HL-60 (cell line): ENCODE results near the gene EIF2B2.

ENCODE experiments used
- DNase-seq, 2 experiments: peaks; one replicate each; pipeline ENCODE4 v3.0.0-alpha.2; 2010 to 2020; ENCODE audit warnings: low read depth in 1 of 2, low spot score in 1 of 2
- H3K27ac ChIP-seq: fragments of 250-450 bp; sonication (Bioruptor Pico); replicated peaks from 2 replicates; pipeline ENCODE4 v1.5.1; 2020; ENCODE audit warnings: mild to moderate bottlenecking, moderate library complexity
- H3K27me3 ChIP-seq: fragments of 250-450 bp; sonication (Bioruptor Pico); 2 replicates; pipeline ENCODE4 v1.5.1; 2021; ENCODE audit warnings: mild to moderate bottlenecking, moderate library complexity; ENCODE audit not compliant: insufficient read depth, poor library complexity, severe bottlenecking
- H3K4me3 ChIP-seq: replicated peaks from 2 replicates; pipeline ENCODE4 v1.5.1; 2011; ENCODE audit warnings: mild to moderate bottlenecking, control low read depth, low read length; ENCODE audit not compliant: insufficient read depth
- GABPA ChIP-seq: IDR thresholded peaks from 2 replicates; pipeline ENCODE4 v1.6.1; 2012; ENCODE audit warnings: low read depth
- POLR2AphosphoS5 ChIP-seq: IDR thresholded peaks from 2 replicates; pipeline ENCODE4 v1.6.1; 2012; ENCODE audit warnings: low read depth
- SPI1 ChIP-seq: IDR thresholded peaks from 2 replicates; pipeline ENCODE4 v1.6.1; 2012; ENCODE audit warnings: low read depth, mild to moderate bottlenecking, borderline replicate concordance
- TF ChIP-seq, protein P1 (sequence below): IDR thresholded peaks from 2 replicates; pipeline ENCODE4 v1.6.1; 2012; ENCODE audit warnings: low read depth; ENCODE audit not compliant: insufficient replicate concordance
- TF ChIP-seq, protein P2 (sequence below): IDR thresholded peaks from one replicate; pipeline ENCODE4 v1.5.1; 2011; ENCODE audit warnings: low read length, control low read depth, inconsistent platforms; ENCODE audit not compliant: insufficient read depth

EIF2B2 gene

DNA sequence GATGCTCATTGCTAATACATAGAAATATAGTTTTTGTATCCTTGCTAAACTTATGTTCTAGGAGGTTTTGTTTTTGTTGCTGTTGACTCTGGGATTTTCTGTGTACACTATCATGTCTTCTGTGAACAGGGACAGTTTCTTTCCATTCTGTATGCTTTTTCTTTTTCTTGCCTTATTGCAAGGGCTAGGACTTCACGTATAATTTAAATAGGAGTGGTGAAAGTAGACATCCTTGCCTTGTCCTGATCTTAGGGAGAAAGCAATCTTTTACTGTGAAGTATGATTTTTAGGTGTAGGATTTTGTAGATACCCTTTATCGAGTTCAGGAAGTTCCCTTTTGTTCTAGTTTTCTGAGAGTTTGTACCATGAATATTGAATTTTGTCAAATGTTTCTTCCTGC, 1.5 kb upstream of the EIF2B2 start:
- TF ChIP-seq POLR2AphosphoS5, result no peak
- no peak for TF ChIP-seq GABPA
- TF ChIP-seq, protein P1, sequence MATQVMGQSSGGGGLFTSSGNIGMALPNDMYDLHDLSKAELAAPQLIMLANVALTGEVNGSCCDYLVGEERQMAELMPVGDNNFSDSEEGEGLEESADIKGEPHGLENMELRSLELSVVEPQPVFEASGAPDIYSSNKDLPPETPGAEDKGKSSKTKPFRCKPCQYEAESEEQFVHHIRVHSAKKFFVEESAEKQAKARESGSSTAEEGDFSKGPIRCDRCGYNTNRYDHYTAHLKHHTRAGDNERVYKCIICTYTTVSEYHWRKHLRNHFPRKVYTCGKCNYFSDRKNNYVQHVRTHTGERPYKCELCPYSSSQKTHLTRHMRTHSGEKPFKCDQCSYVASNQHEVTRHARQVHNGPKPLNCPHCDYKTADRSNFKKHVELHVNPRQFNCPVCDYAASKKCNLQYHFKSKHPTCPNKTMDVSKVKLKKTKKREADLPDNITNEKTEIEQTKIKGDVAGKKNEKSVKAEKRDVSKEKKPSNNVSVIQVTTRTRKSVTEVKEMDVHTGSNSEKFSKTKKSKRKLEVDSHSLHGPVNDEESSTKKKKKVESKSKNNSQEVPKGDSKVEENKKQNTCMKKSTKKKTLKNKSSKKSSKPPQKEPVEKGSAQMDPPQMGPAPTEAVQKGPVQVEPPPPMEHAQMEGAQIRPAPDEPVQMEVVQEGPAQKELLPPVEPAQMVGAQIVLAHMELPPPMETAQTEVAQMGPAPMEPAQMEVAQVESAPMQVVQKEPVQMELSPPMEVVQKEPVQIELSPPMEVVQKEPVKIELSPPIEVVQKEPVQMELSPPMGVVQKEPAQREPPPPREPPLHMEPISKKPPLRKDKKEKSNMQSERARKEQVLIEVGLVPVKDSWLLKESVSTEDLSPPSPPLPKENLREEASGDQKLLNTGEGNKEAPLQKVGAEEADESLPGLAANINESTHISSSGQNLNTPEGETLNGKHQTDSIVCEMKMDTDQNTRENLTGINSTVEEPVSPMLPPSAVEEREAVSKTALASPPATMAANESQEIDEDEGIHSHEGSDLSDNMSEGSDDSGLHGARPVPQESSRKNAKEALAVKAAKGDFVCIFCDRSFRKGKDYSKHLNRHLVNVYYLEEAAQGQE, result no peak
- TF ChIP-seq, protein P2, sequence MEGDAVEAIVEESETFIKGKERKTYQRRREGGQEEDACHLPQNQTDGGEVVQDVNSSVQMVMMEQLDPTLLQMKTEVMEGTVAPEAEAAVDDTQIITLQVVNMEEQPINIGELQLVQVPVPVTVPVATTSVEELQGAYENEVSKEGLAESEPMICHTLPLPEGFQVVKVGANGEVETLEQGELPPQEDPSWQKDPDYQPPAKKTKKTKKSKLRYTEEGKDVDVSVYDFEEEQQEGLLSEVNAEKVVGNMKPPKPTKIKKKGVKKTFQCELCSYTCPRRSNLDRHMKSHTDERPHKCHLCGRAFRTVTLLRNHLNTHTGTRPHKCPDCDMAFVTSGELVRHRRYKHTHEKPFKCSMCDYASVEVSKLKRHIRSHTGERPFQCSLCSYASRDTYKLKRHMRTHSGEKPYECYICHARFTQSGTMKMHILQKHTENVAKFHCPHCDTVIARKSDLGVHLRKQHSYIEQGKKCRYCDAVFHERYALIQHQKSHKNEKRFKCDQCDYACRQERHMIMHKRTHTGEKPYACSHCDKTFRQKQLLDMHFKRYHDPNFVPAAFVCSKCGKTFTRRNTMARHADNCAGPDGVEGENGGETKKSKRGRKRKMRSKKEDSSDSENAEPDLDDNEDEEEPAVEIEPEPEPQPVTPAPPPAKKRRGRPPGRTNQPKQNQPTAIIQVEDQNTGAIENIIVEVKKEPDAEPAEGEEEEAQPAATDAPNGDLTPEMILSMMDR, result no peak
- TF ChIP-seq SPI1, result no peak
- no peak for DNase-seq
- H3K27me3 ChIP-seq, result no peaks in the 10 kb centered on the region
- H3K27ac ChIP-seq, result no peak overlapping the region
- no peak overlapping the region for H3K4me3 ChIP-seq

DNA sequence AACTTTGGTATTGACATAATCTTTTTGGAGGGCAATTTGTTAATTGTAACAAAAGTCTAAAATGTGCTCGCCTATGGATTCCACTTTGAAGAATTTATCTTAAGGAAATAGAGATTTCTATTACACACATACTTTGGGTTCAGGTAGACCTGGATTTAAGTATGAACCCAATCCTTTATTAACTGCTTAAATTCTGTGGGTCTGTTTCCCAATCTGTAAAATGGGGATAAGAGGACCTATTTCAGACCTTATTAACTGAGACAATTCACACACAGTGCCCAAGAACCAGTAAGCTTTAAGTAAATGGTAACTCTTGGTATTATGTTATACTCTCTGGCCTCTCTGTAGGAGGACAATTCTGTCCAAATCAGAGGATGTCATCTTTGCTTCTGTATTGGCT, 822 bp upstream of the EIF2B2 start:
- Histone ChIP-seq H3K27ac (peak overlapping the region; percentile 76), H3K27me3 (no peaks in the 10 kb centered on the region), H3K4me3 (peak overlapping the region; percentile 89)
- DNase-seq, result no peak
- TF ChIP-seq, protein P2, result no peak
- TF ChIP-seq GABPA, result no peak
- TF ChIP-seq SPI1, result no peak
- no peak for TF ChIP-seq POLR2AphosphoS5
- TF ChIP-seq, protein P1, result no peak

DNA sequence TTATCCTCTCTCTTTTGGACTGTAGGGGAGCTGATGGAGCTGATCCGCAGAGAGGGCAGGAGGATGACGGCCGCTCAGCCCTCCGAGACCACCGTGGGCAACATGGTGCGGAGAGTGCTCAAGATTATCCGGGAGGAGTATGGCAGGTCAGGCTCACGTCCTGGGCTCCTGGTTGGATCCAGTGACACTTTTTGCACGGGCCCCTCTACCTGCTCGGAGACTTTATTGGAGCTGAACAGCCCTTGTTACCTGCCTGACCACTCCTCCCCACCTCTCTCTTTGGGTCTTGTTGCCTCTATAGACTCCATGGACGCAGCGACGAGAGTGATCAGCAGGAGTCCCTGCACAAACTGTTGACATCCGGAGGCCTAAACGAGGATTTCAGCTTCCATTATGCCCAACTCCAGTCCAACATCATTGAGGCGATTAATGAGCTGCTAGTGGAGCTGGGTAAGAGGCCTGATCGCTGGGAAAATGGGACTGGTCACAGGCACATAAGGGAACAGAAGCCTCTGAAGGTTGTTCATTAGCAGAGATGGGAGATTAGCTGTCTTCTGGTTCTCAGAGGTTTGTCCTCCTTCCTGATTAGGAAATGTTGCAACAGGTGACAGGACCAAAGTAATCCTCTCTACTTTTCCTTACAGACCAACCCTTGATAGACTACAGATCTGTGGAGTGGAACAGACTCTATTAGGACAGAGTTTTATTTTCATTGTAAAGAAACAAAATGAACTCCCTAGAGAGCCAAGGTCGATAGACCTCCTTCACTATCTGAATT, 718 bp downstream of the EIF2B2 start:
- Histone ChIP-seq H3K4me3 (peak overlapping the region; percentile 89), H3K27ac (peak overlapping the region; percentile 76), H3K27me3 (no peaks in the 10 kb centered on the region)
- TF ChIP-seq SPI1 (no peak), GABPA (no peak), POLR2AphosphoS5 (no peak)
- TF ChIP-seq, protein P2, result no peak
- TF ChIP-seq, protein P1, result no peak
- DNase-seq, result no peak
